D721Med (cell line): ENCODE data around the gene KRTAP10-2.
"Not testable (repeated sequence)": the region's sequence is repeated elsewhere in the genome, so short reads cannot be mapped to it uniquely, and the experiment has no call there.

ENCODE experiments used
- DNase-seq: peaks from one replicate; pipeline ENCODE4 v3.0.0; 2011; ENCODE audit warnings: low spot score; ENCODE audit not compliant: insufficient read length
- FAIRE-seq: peaks from 2 replicates; lab custom pipeline; 2011; peaks lifted over from hg19 to GRCh38; lab: Jason Lieb, UNC
- CTCF ChIP-seq: IDR thresholded peaks from 2 replicates; pipeline ENCODE4 v1.5.1; 2012; ENCODE audit warnings: mild to moderate bottlenecking, control low read depth; ENCODE audit not compliant: insufficient read depth; ENCODE audit errors: missing control alignments

Gene KRTAP10-2

GRCh38 chr21:44551340-44551961, at the start of gene KRTAP10-2:
KRTAP10-2 (minus strand) TSS chr21:44551505; CDS start chr21:44551458, 47 bp downstream.
- FAIRE-seq (no peak), DNase-seq (no peak)
- no peak for TF ChIP-seq CTCF

- FAIRE-seq, DNase-seq: not testable (repeated sequence)
Observed at GRCh38 chr21:44601091-44601490, 49.8 kb upstream of the KRTAP10-2 start.

- FAIRE-seq, result not testable (repeated sequence)
Observed at GRCh38 chr21:44600118-44600978, 49.0 kb upstream of the KRTAP10-2 start, which contains the start of gene KRTAP10-7. KRTAP10-7 (plus strand) TSS chr21:44600597; CDS start chr21:44600622, 25 bp downstream.

GRCh38 chr21:44599264-44600029, 48.1 kb upstream of the KRTAP10-2 start:
- FAIRE-seq (no peak), DNase-seq (no peak)
- no peak for TF ChIP-seq CTCF

More at GRCh38 chr21:44600118-44600978, 49.0 kb upstream of the KRTAP10-2 start, which contains the start of gene KRTAP10-7:
- DNase-seq, result not testable (repeated sequence)

- FAIRE-seq, result no peak
- TF ChIP-seq CTCF, result no peak
- DNase-seq, result no peak
Observed at GRCh38 chr21:44598061-44598460, 46.8 kb upstream of the KRTAP10-2 start.

- FAIRE-seq (no peak), DNase-seq (no peak)
- no peak for TF ChIP-seq CTCF
Observed at GRCh38 chr21:44596068-44596725, 44.9 kb upstream of the KRTAP10-2 start.

- no peak for FAIRE-seq
- no peak for DNase-seq
- no peak for TF ChIP-seq CTCF
Observed at GRCh38 chr21:44595524-44595923, 44.2 kb upstream of the KRTAP10-2 start.
